ENCODE results near the gene RFX3.

RFX3 gene

GRCh38 chr9:3516667-3517330 lies 9.0 kb downstream of the RFX3 start:
- Histone ChIP-seq H3K27ac (ENCODE audit: extremely low read depth, low read depth, low read length) (0 out of 2 replicates have a peak overlapping the region, but pooled peaks have one; percentile 6), H3K4me1 (ENCODE audit: control insufficient read depth, insufficient read depth, low read length) (peaks cover 5% of the 10 kb centered on the region), H3K4me3 (ENCODE audit: low read depth, low read length) (no peak overlapping the region), H3K36me3 (ENCODE audit: control insufficient read depth in 2 of 2, insufficient read depth in 1 of 2, low read length in 2 of 2) (no peaks in the 10 kb centered on the region), H3K9me3 (ENCODE audit: control insufficient read depth, insufficient read depth, low read depth, low read length) (no peaks in the 10 kb centered on the region)
- no peak for TF ChIP-seq ZNF521 (tag by site-specific recombination; IDR thresholded peaks at IDR 0.05)
- TF ChIP-seq ZNF596 (tag by site-specific recombination; IDR thresholded peaks at IDR 0.05): 0 out of 2 replicates have a peak, but pooled peaks have one; percentile 55
- ChIA-PET CTCF (interaction anchor here (1.3 kb wide), 1 partner anchor 48 kb away, joined by 3 read pairs; no protein-coding TSS in a partner anchor), POLR2A (interaction anchor here (1.5 kb wide), 1 partner anchor 9 kb away, joined by 5 read pairs; the partner anchor contains the start of gene RFX3)

GRCh38 chr9:3515405-3515804 lies 10.4 kb downstream of the RFX3 start:
- peaks cover 4% of the 10 kb centered on the region for H3K4me1 ChIP-seq (ENCODE audit: control insufficient read depth, insufficient read depth, low read length)
- no peaks in the 10 kb centered on the region for H3K9me3 ChIP-seq (ENCODE audit: control insufficient read depth, insufficient read depth, low read depth, low read length)
- TF ChIP-seq KLF7 (tag by site-specific recombination; IDR thresholded peaks at IDR 0.05; ENCODE audit: borderline replicate concordance) (no peak), ZNF324 (tag by site-specific recombination; IDR thresholded peaks at IDR 0.05) (no peak), ZFP41 (tag by site-specific recombination; IDR thresholded peaks at IDR 0.05; ENCODE audit: borderline replicate concordance) (no peak), ZNF121 (tag by site-specific recombination; IDR thresholded peaks at IDR 0.05) (no peak), ZNF561 (tag by site-specific recombination; IDR thresholded peaks at IDR 0.05; ENCODE audit: borderline replicate concordance) (no peak), TRIM28 (IDR thresholded peaks at IDR 0.05; ENCODE audit: borderline replicate concordance, low read length) (no peak), ZNF645 (tag by site-specific recombination; IDR thresholded peaks at IDR 0.05) (no peak), SCRT1 (tag by site-specific recombination; IDR thresholded peaks at IDR 0.05; ENCODE audit: borderline replicate concordance) (no peak), AEBP2 (tag by site-specific recombination; IDR thresholded peaks at IDR 0.05; ENCODE audit: borderline replicate concordance) (no peak), ZBTB44 (tag by site-specific recombination; IDR thresholded peaks at IDR 0.05) (no peak), ZBTB6 (tag by site-specific recombination; IDR thresholded peaks at IDR 0.05) (no peak), ZNF221 (tag by site-specific recombination; IDR thresholded peaks at IDR 0.05; ENCODE audit: borderline replicate concordance) (no peak), ZNF426 (tag by site-specific recombination; IDR thresholded peaks at IDR 0.05) (no peak), PRDM4 (tag by site-specific recombination; IDR thresholded peaks at IDR 0.05) (no peak), ZNF549 (tag by site-specific recombination; IDR thresholded peaks at IDR 0.05) (no peak), ZNF473 (tag by site-specific recombination; IDR thresholded peaks at IDR 0.05) (no peak)
- ChIA-PET POLR2A (interaction anchor here (1.2 to 1.5 kb wide), 2 partner anchors 11 to 782 kb away, joined by 3 to 5 read pairs; partner anchors contain the start of gene RFX3), CTCF (interaction anchor here (0.7 to 1.3 kb wide), 2 partner anchors 47 to 274 kb away, joined by 3 to 4 read pairs; no protein-coding TSS in a partner anchor)
- H3K4me3 ChIP-seq (ENCODE audit: low read depth, low read length): no peak overlapping the region
- H3K36me3 ChIP-seq (ENCODE audit: control insufficient read depth in 2 of 2, insufficient read depth in 1 of 2, low read length in 2 of 2): no peaks in the 10 kb centered on the region
- H3K27ac ChIP-seq (ENCODE audit: extremely low read depth, low read depth, low read length): no peak overlapping the region
